DOHH2 (cell line): ENCODE data around the gene SMTN.

Experiments
- H3F3A ChIP-seq: fragments of 200-600 bp; sonication (generic), shearing (Covaris generic); 2 replicates; pipeline ENCODE4 v1.6.0; 2016; ENCODE audit warnings: antibody characterized with exemption, mild to moderate bottlenecking; ENCODE audit not compliant: control insufficient read depth, insufficient read depth
- H3K27ac ChIP-seq: fragments of 200-600 bp; sonication (generic); 2 replicates; pipeline ENCODE4 v1.5.1; 2014; ENCODE audit warnings: low read depth, mild to moderate bottlenecking, low read length, moderate library complexity
- H3K27me3 ChIP-seq: fragments of 200-600 bp; sonication (generic); 2 replicates; pipeline ENCODE4 v1.6.1; 2014; ENCODE audit warnings: mild to moderate bottlenecking, low read length, mixed read lengths; ENCODE audit not compliant: control insufficient read depth
- H3K36me3 ChIP-seq: fragments of 200-600 bp; sonication (generic); 2 replicates; pipeline ENCODE4 v1.6.1; 2014; ENCODE audit warnings: mild to moderate bottlenecking, low read length, moderate library complexity, mixed read lengths; ENCODE audit not compliant: control insufficient read depth
- H3K4me1 ChIP-seq: fragments of 200-600 bp; sonication (generic); 2 replicates; pipeline ENCODE4 v1.6.1; 2014; ENCODE audit warnings: mild to moderate bottlenecking, low read length, mixed read lengths; ENCODE audit not compliant: control insufficient read depth
- H3K4me2 ChIP-seq: fragments of 200-600 bp; sonication (generic); 2 replicates; pipeline ENCODE4 v1.6.0; 2014; ENCODE audit warnings: mild to moderate bottlenecking, low read length, moderate library complexity
- H3K4me3 ChIP-seq: fragments of 200-600 bp; sonication (generic); 2 replicates; pipeline ENCODE4 v1.5.1; 2014; ENCODE audit warnings: mild to moderate bottlenecking, low read length, mixed read lengths
- H3K79me2 ChIP-seq: fragments of 200-600 bp; sonication (generic); 2 replicates; pipeline ENCODE4 v1.6.1; 2014; ENCODE audit warnings: mild to moderate bottlenecking, low read length, mixed read lengths; ENCODE audit not compliant: control insufficient read depth
- H3K9me2 ChIP-seq: fragments of 200-600 bp; sonication (generic); replicated peaks from 2 replicates; pipeline ENCODE4 v1.6.1; 2014; ENCODE audit warnings: mild to moderate bottlenecking, low read length, mixed read lengths; ENCODE audit not compliant: control insufficient read depth
- H3K9me3 ChIP-seq: fragments of 200-600 bp; sonication (generic); 2 replicates; pipeline ENCODE4 v1.6.1; 2014; ENCODE audit warnings: antibody characterized with exemption, low read length, mixed read lengths; ENCODE audit not compliant: control insufficient read depth, insufficient read depth
- H4K20me1 ChIP-seq: fragments of 200-600 bp; sonication (generic); 2 replicates; pipeline ENCODE4 v1.6.0; 2014; ENCODE audit warnings: low read depth, mild to moderate bottlenecking, antibody characterized with exemption, low read length, moderate library complexity; ENCODE audit not compliant: control insufficient read depth, insufficient read depth
- CTCF ChIP-seq: fragments of 200-600 bp; sonication (generic); IDR thresholded peaks from one replicate; pipeline ENCODE4 v1.5.1; 2014; ENCODE audit warnings: antibody characterized with exemption, mild to moderate bottlenecking, low read depth, low read length; ENCODE audit not compliant: poor library complexity, severe bottlenecking
- EZH2phosphoT487 ChIP-seq: fragments of 200-600 bp; sonication (generic); IDR thresholded peaks from 2 replicates; pipeline ENCODE4 v1.6.1; 2017; ENCODE audit warnings: borderline replicate concordance, mild to moderate bottlenecking, antibody characterized with exemption, low read length, moderate library complexity, mixed read lengths

The SMTN gene

GRCh38 chr22:31142285-31142684 lies 61.2 kb downstream of the SMTN start:
- H3K27ac ChIP-seq, result no peak overlapping the region
- H3K79me2 ChIP-seq, result no peaks in the 10 kb centered on the region
- H4K20me1 ChIP-seq, result no peaks in the 10 kb centered on the region
- H3K9me2 ChIP-seq, result no peaks in the 10 kb centered on the region
- H3K4me3 ChIP-seq, result no peak overlapping the region
- peaks cover 2% of the 10 kb centered on the region; the same call in 1 of the 2 replicates for H3K27me3 ChIP-seq
- TF ChIP-seq CTCF (no peak), EZH2phosphoT487 (no peak)
- no peaks in the 10 kb centered on the region for H3K36me3 ChIP-seq
- no peaks in the 10 kb centered on the region for H3K4me1 ChIP-seq
- H3K4me2 ChIP-seq, result no peak overlapping the region
- no peaks in the 10 kb centered on the region for H3F3A ChIP-seq
- peaks cover 6% of the 10 kb centered on the region; the same call in 1 of the 2 replicates for H3K9me3 ChIP-seq

GRCh38 chr22:31143038-31143437 lies 61.9 kb downstream of the SMTN start:
- no peaks in the 10 kb centered on the region for H3K4me1 ChIP-seq
- H4K20me1 ChIP-seq, result no peaks in the 10 kb centered on the region
- no peak overlapping the region for H3K4me2 ChIP-seq
- no peaks in the 10 kb centered on the region for H3K36me3 ChIP-seq
- H3F3A ChIP-seq, result no peaks in the 10 kb centered on the region
- TF ChIP-seq CTCF (no peak), EZH2phosphoT487 (no peak)
- no peak overlapping the region for H3K27ac ChIP-seq
- H3K27me3 ChIP-seq, result peaks cover 2% of the 10 kb centered on the region; the same call in 1 of the 2 replicates
- no peaks in the 10 kb centered on the region for H3K79me2 ChIP-seq
- H3K9me2 ChIP-seq, result no peaks in the 10 kb centered on the region
- H3K9me3 ChIP-seq, result peaks cover 10% of the 10 kb centered on the region; the same call in 1 of the 2 replicates
- no peak overlapping the region for H3K4me3 ChIP-seq

DNA sequence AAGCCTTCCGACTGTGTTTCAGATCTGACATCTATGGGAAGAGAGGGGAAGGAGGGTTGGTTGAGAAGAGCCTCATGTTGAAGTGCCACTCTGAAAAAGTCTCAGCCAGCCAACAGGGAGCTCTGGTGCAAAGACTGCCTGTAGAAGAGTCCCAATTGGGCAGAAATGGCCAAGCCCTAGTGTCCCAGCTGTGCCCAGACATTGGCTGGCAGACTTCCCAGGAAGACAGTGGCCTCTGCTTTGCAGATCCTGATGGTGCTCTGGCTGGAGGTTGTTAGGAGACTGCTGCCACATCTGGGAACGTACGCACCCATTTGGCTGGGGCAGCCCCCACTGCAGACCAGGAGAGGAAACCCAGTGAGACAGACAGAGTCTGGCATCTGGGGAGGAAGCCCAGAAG lies 62.4 kb downstream of the SMTN start:
- H3K79me2 ChIP-seq, result no peaks in the 10 kb centered on the region
- TF ChIP-seq EZH2phosphoT487 (no peak), CTCF (no peak)

GRCh38 chr22:31144223-31144622 lies 63.1 kb downstream of the SMTN start:
- no peaks in the 10 kb centered on the region for H3K36me3 ChIP-seq
- no peak for TF ChIP-seq CTCF
- no peak for TF ChIP-seq EZH2phosphoT487
- no peak overlapping the region for H3K4me2 ChIP-seq
- no peaks in the 10 kb centered on the region for H3F3A ChIP-seq
- H3K27ac ChIP-seq, result no peak overlapping the region
- H3K27me3 ChIP-seq, result peaks cover 2% of the 10 kb centered on the region; the same call in 1 of the 2 replicates
- no peaks in the 10 kb centered on the region for H4K20me1 ChIP-seq
- no peaks in the 10 kb centered on the region for H3K9me2 ChIP-seq
- H3K4me1 ChIP-seq, result no peaks in the 10 kb centered on the region
- peaks cover 10% of the 10 kb centered on the region; the same call in 1 of the 2 replicates for H3K9me3 ChIP-seq
- H3K4me3 ChIP-seq, result no peak overlapping the region
- H3K79me2 ChIP-seq, result no peaks in the 10 kb centered on the region

More for the DNA sequence above, 62.4 kb downstream of the SMTN start:
- no peaks in the 10 kb centered on the region for H3K4me1 ChIP-seq
- H3K9me2 ChIP-seq, result no peaks in the 10 kb centered on the region
- no peak overlapping the region for H3K4me3 ChIP-seq
- no peaks in the 10 kb centered on the region for H3K36me3 ChIP-seq
- peaks cover 10% of the 10 kb centered on the region; the same call in 1 of the 2 replicates for H3K9me3 ChIP-seq
- H3K4me2 ChIP-seq, result no peak overlapping the region
- no peaks in the 10 kb centered on the region for H4K20me1 ChIP-seq
- peaks cover 2% of the 10 kb centered on the region; the same call in 1 of the 2 replicates for H3K27me3 ChIP-seq
- no peaks in the 10 kb centered on the region for H3F3A ChIP-seq
- H3K27ac ChIP-seq, result no peak overlapping the region
